ENCODE measurements around the gene MAML1.

GRCh38 chr5:179786861-179787260 is 54.2 kb downstream of the MAML1 start:
- no peak for TF ChIP-seq CTCF (IDR thresholded peaks at IDR 0.05)
- TF ChIP-seq EP300 (IDR thresholded peaks at IDR 0.05) = no peak
- no peak for TF ChIP-seq POLR2A (IDR thresholded peaks at IDR 0.05)
- TF ChIP-seq POLR2AphosphoS5 (IDR thresholded peaks at IDR 0.05) = no peak

All from gastroesophageal sphincter (tissue), 3 donors.